ENCODE data around the gene CEP250.
A peak's percentile ranks its signal among the peaks of the same experiment; 100 is the strongest.

Gene CEP250

GRCh38 chr20:35529552-35529951 is 74.2 kb downstream of the CEP250 start, which contains the start of gene C20orf173:
Gene C20orf173, minus strand, starts transcription at chr20:35529652. Its CDS starts 279 bp downstream, at chr20:35529373.
- no peak for TF ChIP-seq SPI1 (IDR thresholded peaks at IDR 0.05; ENCODE audit: borderline replicate concordance, low read depth)
- no peak for TF ChIP-seq CTCF (IDR thresholded peaks at IDR 0.05; ENCODE audit: insufficient read depth, low read length)
- no peak for TF ChIP-seq REST (IDR thresholded peaks at IDR 0.05; ENCODE audit: insufficient replicate concordance, low read depth)
- no peak for TF ChIP-seq GABPA (IDR thresholded peaks at IDR 0.05; ENCODE audit: low read depth)
- TF ChIP-seq POLR2AphosphoS5 (IDR thresholded peaks at IDR 0.05; ENCODE audit: low read depth): no peak
- Histone ChIP-seq H3K27me3 (ENCODE audit: insufficient read depth, poor library complexity, severe bottlenecking) (no peaks in the 10 kb centered on the region), H3K4me3 (replicated peaks; ENCODE audit: insufficient read depth, low read length) (no peak within 1 kb of the TSS), H3K27ac (replicated peaks) (no peak within 1 kb of the TSS)
- no peak for DNase-seq (ENCODE audit: low read depth in 1 of 2, low spot score in 1 of 2)

- TF ChIP-seq GABPA (IDR thresholded peaks at IDR 0.05; ENCODE audit: low read depth): no peak
- no peak for TF ChIP-seq POLR2AphosphoS5 (IDR thresholded peaks at IDR 0.05; ENCODE audit: low read depth)
- no peak for TF ChIP-seq CTCF (IDR thresholded peaks at IDR 0.05; ENCODE audit: insufficient read depth, low read length)
- TF ChIP-seq REST (IDR thresholded peaks at IDR 0.05; ENCODE audit: insufficient replicate concordance, low read depth): no peak
- no peak for TF ChIP-seq SPI1 (IDR thresholded peaks at IDR 0.05; ENCODE audit: borderline replicate concordance, low read depth)
- no peak for DNase-seq (ENCODE audit: low read depth in 1 of 2, low spot score in 1 of 2)
- H3K4me3 ChIP-seq (replicated peaks; ENCODE audit: insufficient read depth, low read length): no peak overlapping the region
- H3K27me3 ChIP-seq (ENCODE audit: insufficient read depth, poor library complexity, severe bottlenecking): no peaks in the 10 kb centered on the region
- H3K27ac ChIP-seq (replicated peaks): no peak overlapping the region
Measured at GRCh38 chr20:35539756-35540212, 84.4 kb downstream of the CEP250 start.

- no peaks in the 10 kb centered on the region for H3K27me3 ChIP-seq (ENCODE audit: insufficient read depth, poor library complexity, severe bottlenecking)
- H3K4me3 ChIP-seq (replicated peaks; ENCODE audit: insufficient read depth, low read length): peak overlapping the region; percentile 97
- no peak for TF ChIP-seq SPI1 (IDR thresholded peaks at IDR 0.05; ENCODE audit: borderline replicate concordance, low read depth)
- no peak for TF ChIP-seq REST (IDR thresholded peaks at IDR 0.05; ENCODE audit: insufficient replicate concordance, low read depth)
- TF ChIP-seq POLR2AphosphoS5 (IDR thresholded peaks at IDR 0.05; ENCODE audit: low read depth): no peak
- no peak for TF ChIP-seq CTCF (IDR thresholded peaks at IDR 0.05; ENCODE audit: insufficient read depth, low read length)
- no peak for TF ChIP-seq GABPA (IDR thresholded peaks at IDR 0.05; ENCODE audit: low read depth)
- DNase-seq (ENCODE audit: low read depth in 1 of 2, low spot score in 1 of 2): no peak
- no peak overlapping the region for H3K27ac ChIP-seq (replicated peaks)
Measured at GRCh38 chr20:35541118-35541782, 85.9 kb downstream of the CEP250 start.

Data from HL-60 (cell line).